H1 (cell line): Measurements from ENCODE around the gene SEMA7A. TPM values are rescaled to one million over a fixed set of nuclear protein-coding genes. Genes with fewer than 3 reads are reported as not detected.

ENCODE experiments used
- CTCF ChIA-PET: fragments of 300-600 bp; sonication (Branson Sonifier 250); formaldehyde crosslinking; loops from one replicate; lab custom pipeline; 2021; ENCODE audit not compliant: partially characterized antibody; lab: Charles Lee
- POLR2A ChIA-PET: fragments of 300-600 bp; sonication (Branson Sonifier 250); formaldehyde crosslinking; loops from one replicate; lab custom pipeline; 2021; ENCODE audit warnings: inconsistent platforms; ENCODE audit not compliant: partially characterized antibody; lab: Charles Lee
- DNase-seq, 2 experiments: peaks; one replicate each; pipeline versions ENCODE4 v3.0.0 to v3.0.0-alpha.2; 2010 to 2022; ENCODE audit warnings: low spot score in 2 of 2, low read depth in 1 of 2, mixed read lengths in 1 of 2
- FAIRE-seq: peaks from 2 replicates; lab custom pipeline; 2011; peaks lifted over from hg19 to GRCh38; lab: Jason Lieb, UNC
- H2AFZ ChIP-seq: 2 replicates; pipeline ENCODE4 v1.8.1; 2012; ENCODE audit warnings: low read length, inconsistent platforms
- H2AK5ac ChIP-seq: 2 replicates; pipeline ENCODE4 v1.6.1; 2013; ENCODE audit warnings: low read depth, low read length
- H2BK120ac ChIP-seq: replicated peaks from 2 replicates; pipeline ENCODE3; 2013; ENCODE audit warnings: low read depth, low read length, inconsistent platforms
- H2BK12ac ChIP-seq: 2 replicates; pipeline ENCODE4 v1.6.1; 2013; ENCODE audit warnings: low read depth, low read length
- H2BK15ac ChIP-seq: 2 replicates; pipeline ENCODE4 v1.6.1; 2013; ENCODE audit warnings: low read length
- H2BK20ac ChIP-seq: 2 replicates; pipeline ENCODE4 v1.6.1; 2013; ENCODE audit warnings: low read length
- H2BK5ac ChIP-seq: 2 replicates; pipeline ENCODE4 v1.6.1; 2013; ENCODE audit warnings: low read depth, low read length
- H3K14ac ChIP-seq: 2 replicates; pipeline ENCODE4 v1.6.1; 2013; ENCODE audit warnings: inconsistent platforms; ENCODE audit not compliant: insufficient read length
- H3K18ac ChIP-seq: 2 replicates; pipeline ENCODE4 v1.6.1; 2013; ENCODE audit warnings: low read length; ENCODE audit errors: extremely low read depth
- H3K23ac ChIP-seq: 2 replicates; pipeline ENCODE4 v1.6.1; 2013; ENCODE audit warnings: inconsistent platforms; ENCODE audit not compliant: insufficient read length
- H3K23me2 ChIP-seq: 2 replicates; pipeline ENCODE4 v1.6.1; 2013; ENCODE audit warnings: low read depth, low read length
- H3K27ac ChIP-seq: 2 replicates; pipeline ENCODE4 v1.6.1; 2011; ENCODE audit warnings: low read depth, low read length, inconsistent platforms
- H3K27me3 ChIP-seq, 4 experiments: replicated peaks in 1 of 4; 1 replicate in 1 of 4; 2 replicates in 3 of 4; pipeline versions ENCODE4 v1.6.1 to v1.8.1; 2011 to 2013; ENCODE audit warnings: low read length in 3 of 4, mild to moderate bottlenecking in 3 of 4, inconsistent platforms in 2 of 4, mixed read lengths in 2 of 4, moderate library complexity in 1 of 4; ENCODE audit not compliant: control insufficient read depth in 3 of 4, insufficient read depth in 3 of 4; ENCODE audit errors: extremely low read depth in 1 of 4
- H3K36me3 ChIP-seq, 4 experiments: 2 replicates each; pipeline versions ENCODE4 v1.6.1 to v1.8.1; 2011 to 2013; ENCODE audit warnings: mild to moderate bottlenecking in 4 of 4, low read length in 3 of 4, moderate library complexity in 2 of 4, control low read depth in 1 of 4, inconsistent platforms in 1 of 4; ENCODE audit not compliant: insufficient read depth in 4 of 4, control insufficient read depth in 2 of 4
- H3K4ac ChIP-seq: replicated peaks from 2 replicates; pipeline ENCODE3; 2013; ENCODE audit warnings: low read length, low read depth, mixed read lengths, inconsistent platforms; ENCODE audit not compliant: insufficient read length
- H3K4me1 ChIP-seq, 4 experiments: replicated peaks in 1 of 4; 1 replicate in 1 of 4; 2 replicates in 3 of 4; pipeline versions ENCODE4 v1.6.1 to v1.8.1; 2011 to 2013; ENCODE audit warnings: low read length in 3 of 4, inconsistent platforms in 2 of 4, mixed read lengths in 1 of 4; ENCODE audit not compliant: insufficient read depth in 4 of 4, control insufficient read depth in 3 of 4
- H3K4me2 ChIP-seq, 2 experiments: 2 replicates each; pipeline versions ENCODE4 v1.6.1 to v1.8.1; 2011 to 2013; ENCODE audit warnings: low read depth in 2 of 2, low read length in 2 of 2, control low read depth in 1 of 2, inconsistent platforms in 1 of 2, mild to moderate bottlenecking in 1 of 2; ENCODE audit not compliant: insufficient read depth in 1 of 2
- H3K4me3 ChIP-seq, 4 experiments: fragments of 200-600, 300-600 bp in 1 of 4; sonication (generic), shearing (Covaris generic), sonication (Bioruptor Twin) in 1 of 4; 2 replicates each; pipeline versions ENCODE4 v1.5.1 to v1.8.1; 2011 to 2016; ENCODE audit warnings: low read length in 4 of 4, low read depth in 3 of 4, control low read depth in 2 of 4, inconsistent platforms in 2 of 4, mild to moderate bottlenecking in 2 of 4, mixed read lengths in 1 of 4, moderate library complexity in 1 of 4; ENCODE audit not compliant: insufficient read depth in 2 of 4; ENCODE audit errors: extremely low read depth in 1 of 4
- H3K56ac ChIP-seq: replicated peaks from 2 replicates; pipeline ENCODE3; 2013; ENCODE audit warnings: low read depth, mild to moderate bottlenecking, mixed read lengths, low read length, inconsistent platforms; ENCODE audit not compliant: insufficient read length
- H3K79me1 ChIP-seq: 2 replicates; pipeline ENCODE4 v1.6.1; 2013; ENCODE audit warnings: low read depth, low read length, control low read depth
- H3K79me2 ChIP-seq, 2 experiments: 2 replicates each; pipeline versions ENCODE4 v1.6.1 to v1.8.1; 2012 to 2013; ENCODE audit warnings: low read length in 2 of 2, mild to moderate bottlenecking in 2 of 2, inconsistent platforms in 1 of 2; ENCODE audit not compliant: insufficient read depth in 2 of 2, control insufficient read depth in 1 of 2
- H3K9ac ChIP-seq, 4 experiments: replicated peaks in 1 of 4; 1 replicate in 1 of 4; 2 replicates in 3 of 4; pipeline versions ENCODE4 v1.6.1 to v1.8.1; 2011 to 2013; ENCODE audit warnings: low read depth in 3 of 4, low read length in 3 of 4, control low read depth in 2 of 4, mild to moderate bottlenecking in 2 of 4, moderate library complexity in 2 of 4, inconsistent platforms in 1 of 4; ENCODE audit errors: extremely low read depth in 1 of 4
- H3K9me3 ChIP-seq, 2 experiments: 2 replicates each; pipeline versions ENCODE4 v1.6.1 to v1.8.1; 2012 to 2013; ENCODE audit warnings: mild to moderate bottlenecking in 2 of 2, moderate library complexity in 2 of 2, control low read depth in 1 of 2, inconsistent platforms in 1 of 2, low read depth in 1 of 2, low read length in 1 of 2, mixed read lengths in 1 of 2; ENCODE audit not compliant: insufficient read depth in 2 of 2
- H4K20me1 ChIP-seq, 2 experiments: replicated peaks in 1 of 2; 2 replicates each; pipeline versions ENCODE3 to v1.8.1; 2011 to 2013; ENCODE audit warnings: inconsistent platforms in 2 of 2, low read length in 2 of 2, mild to moderate bottlenecking in 1 of 2; ENCODE audit not compliant: insufficient read depth in 2 of 2, control insufficient read depth in 1 of 2
- H4K5ac ChIP-seq: 2 replicates; pipeline ENCODE4 v1.6.1; 2013; ENCODE audit warnings: low read length, low read depth, mixed read lengths, inconsistent platforms; ENCODE audit not compliant: insufficient read length
- H4K8ac ChIP-seq: 2 replicates; pipeline ENCODE4 v1.8.0; 2013; ENCODE audit warnings: mild to moderate bottlenecking, moderate library complexity, low read length, inconsistent platforms; ENCODE audit not compliant: insufficient read depth; ENCODE audit errors: extremely low read depth
- H4K91ac ChIP-seq: replicated peaks from 2 replicates; pipeline ENCODE3; 2013; ENCODE audit warnings: low read length, mixed read lengths, inconsistent platforms; ENCODE audit not compliant: insufficient read length
- CTBP2 ChIP-seq: IDR thresholded peaks from 2 replicates; pipeline ENCODE4 v1.7.0; 2011; ENCODE audit warnings: borderline replicate concordance, mild to moderate bottlenecking, moderate library complexity, mixed read lengths, low read length; ENCODE audit not compliant: insufficient read depth, insufficient read length
- EGR1 ChIP-seq: IDR thresholded peaks from 2 replicates; pipeline ENCODE4 v1.6.1; 2011; ENCODE audit warnings: low read depth, low read length, borderline replicate concordance
- EP300 ChIP-seq, 2 experiments: IDR thresholded peaks; 1 replicate in 1 of 2; 2 replicates in 1 of 2; pipeline ENCODE4 v1.6.1; 2011 to 2012; ENCODE audit warnings: low read depth in 2 of 2, low read length in 2 of 2, mild to moderate bottlenecking in 2 of 2, borderline replicate concordance in 1 of 2, inconsistent platforms in 1 of 2, moderate library complexity in 1 of 2
- EZH2 ChIP-seq: fragments of 200-600 bp; sonication (generic); IDR thresholded peaks from 2 replicates; pipeline ENCODE4 v1.7.1; 2012; ENCODE audit warnings: low read depth, mild to moderate bottlenecking, moderate library complexity, low read length, inconsistent platforms; ENCODE audit not compliant: severe bottlenecking
- GABPA ChIP-seq: IDR thresholded peaks from 2 replicates; pipeline ENCODE4 v1.6.1; 2011; ENCODE audit warnings: mild to moderate bottlenecking, low read length, moderate library complexity, borderline replicate concordance; ENCODE audit not compliant: insufficient read depth
- GTF2F1 ChIP-seq: IDR thresholded peaks from 2 replicates; pipeline ENCODE4 v1.6.1; 2012; ENCODE audit warnings: low read depth, low read length, improper control_type of control experiment, borderline replicate concordance
- HDAC2 ChIP-seq, 2 experiments: fragments of 300-600 bp in 1 of 2; sonication (generic) in 1 of 2; IDR thresholded peaks; 2 replicates each; pipeline ENCODE4 v1.6.1; 2011 to 2012; ENCODE audit warnings: low read depth in 2 of 2, low read length in 2 of 2, mild to moderate bottlenecking in 2 of 2, moderate library complexity in 2 of 2, borderline replicate concordance in 1 of 2, inconsistent platforms in 1 of 2
- KDM4A ChIP-seq: IDR thresholded peaks from one replicate; pipeline ENCODE4 v1.7.1; 2012; ENCODE audit warnings: low read depth, mild to moderate bottlenecking, moderate library complexity, low read length, inconsistent platforms; ENCODE audit not compliant: severe bottlenecking
- NANOG ChIP-seq: IDR thresholded peaks from 2 replicates; pipeline ENCODE4 v1.6.1; 2011; ENCODE audit warnings: low read length, low read depth, mild to moderate bottlenecking, inconsistent platforms; ENCODE audit not compliant: insufficient read depth, poor library complexity, severe bottlenecking
- SAP30 ChIP-seq: fragments of 300-600 bp; sonication (generic); IDR thresholded peaks from 2 replicates; pipeline ENCODE4 v1.7.1; 2012; ENCODE audit warnings: low read length, moderate library complexity, mild to moderate bottlenecking, inconsistent platforms; ENCODE audit not compliant: insufficient read depth, insufficient replicate concordance
- SP4 ChIP-seq: IDR thresholded peaks from 2 replicates; pipeline ENCODE4 v1.6.1; 2012; ENCODE audit warnings: low read length, inconsistent platforms
- WGBS, 2 experiments: shearing (Covaris generic) in 1 of 2; methylation state at CpG; one replicate each; pipeline versions ENCODE4 v1.1.6 to v1.1.7; 2013 to 2015; ENCODE audit warnings: low lambda C conversion rate in 2 of 2, mixed read lengths in 2 of 2, inconsistent platforms in 1 of 2, low coverage in 1 of 2, missing lambda C conversion rate in 1 of 2; ENCODE audit not compliant: insufficient replicate concordance in 2 of 2, insufficient coverage in 1 of 2, insufficient read length in 1 of 2; ENCODE audit errors: extremely low coverage in 1 of 2, missing lambda C conversion rate in 1 of 2; 5-methylcytosine and 5-hydroxymethylcytosine counted together
- polyA plus RNA-seq, 7 experiments: library from polyadenylated mRNA; depleted of rRNA in 3 of 7; stranded (reverse) in 5 of 7; unstranded in 2 of 7; fragments of >200 nt in 5 of 7; fragments of 200-250 nt in 2 of 7; gene quantifications; 1 replicate in 5 of 7; 2 replicates in 1 of 7; 4 replicates in 1 of 7; pipeline versions ENCODE4 v1.2.1 to v1.2.3, GENCODE V29; 2011 to 2013; ENCODE audit warnings: missing spikeins in 2 of 7, mixed read lengths in 2 of 7
- total RNA-seq: library from RNA; stranded (reverse); fragmentation: NEBNext Ultra II Directional; extraction: Animal tissue kit (Norgen Biotek cat#: 25700); gene quantifications from 2 replicates; pipeline ENCODE4 v1.2.1, GENCODE V29; 2021

Gene SEMA7A
- total and polyA plus RNA-seq, 2 of the 8 experiments (the other 6 are each of a cell fraction or from before 2014, with no cell fraction given): 10.7 to 15.0 TPM

DNA sequence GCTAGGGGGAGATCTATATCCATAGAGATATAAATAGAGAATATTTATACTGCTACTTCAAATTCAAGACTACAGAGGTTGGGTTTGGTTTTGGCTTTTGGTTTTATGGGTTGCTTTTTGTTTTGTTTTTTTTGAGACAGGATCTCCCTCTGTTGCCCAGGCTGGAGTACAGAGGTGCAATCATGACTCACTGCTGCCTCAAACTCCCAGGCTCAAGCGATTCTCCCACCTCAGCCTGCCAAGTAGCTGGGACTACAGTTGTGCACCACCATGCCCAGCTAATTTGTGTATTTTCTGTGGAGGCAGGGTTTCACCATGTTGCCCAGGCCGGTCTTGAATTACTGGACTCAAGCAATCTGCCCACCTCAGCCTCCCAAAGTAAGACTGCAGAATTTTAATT is 31.1 kb upstream of the SEMA7A start:
- Histone ChIP-seq H3K4me2 (no peak overlapping the region), H2BK12ac (no peak overlapping the region), H3K9ac (no peak overlapping the region), H2BK20ac (no peak overlapping the region), H3K23ac (no peak overlapping the region), H3K14ac (no peak overlapping the region), H3K27ac (no peak overlapping the region), H2BK15ac (no peak overlapping the region), H2AFZ (no peak overlapping the region), H2BK5ac (no peak overlapping the region), H3K27me3 (no peaks in the 10 kb centered on the region), H4K91ac (no peak overlapping the region), H3K18ac (no peak overlapping the region), H3K4me1 (no peaks in the 10 kb centered on the region; a peak in 1 of 7 replicates), H3K79me1 (no peaks in the 10 kb centered on the region; the same call in 1 of the 2 replicates), H4K8ac (no peak overlapping the region), H3K4ac (no peak overlapping the region), H3K23me2 (peaks cover 13% of the 10 kb centered on the region), H3K9me3 (no peaks in the 10 kb centered on the region; a peak in 1 of 4 replicates), H4K5ac (no peak overlapping the region), H3K4me3 (no peak overlapping the region), H4K20me1 (no peaks in the 10 kb centered on the region), H3K79me2 (peaks cover 0 to 15% of the 10 kb centered on the region in 2 experiments; a peak in 2 of 4 replicates), H3K36me3 (peaks cover 0 to 5% (median 2%) of the 10 kb centered on the region in 4 experiments; a peak in 4 of 8 replicates), H3K56ac (no peak overlapping the region), H2BK120ac (no peak overlapping the region), H2AK5ac (no peak overlapping the region)
- no peak for FAIRE-seq
- WGBS, 2 experiments: 92% methylated on average over 2 of the region's 2 CpGs; no CpG with 5 or more reads in 1 of the 2 experiments
- DNase-seq: no peak
- POLR2A ChIA-PET: no interaction called here
- no peak for TF ChIP-seq SP4
- no peak for TF ChIP-seq GABPA
- TF ChIP-seq CTBP2: no peak
- TF ChIP-seq SAP30: no peak
- no peak for TF ChIP-seq GTF2F1
- no peak for TF ChIP-seq NANOG
- no peak for TF ChIP-seq EP300 (IDR thresholded peaks at IDR 0.05; ENCODE audit: borderline replicate concordance in 1 of 2, low read depth in 2 of 2, low read length in 2 of 2)
- no peak for TF ChIP-seq KDM4A
- no peak for TF ChIP-seq EZH2
- no peak for TF ChIP-seq HDAC2 (IDR thresholded peaks at IDR 0.05; ENCODE audit: borderline replicate concordance in 1 of 2, low read depth in 2 of 2, low read length in 2 of 2)
- no peak for TF ChIP-seq EGR1
- CTCF ChIA-PET: interaction anchor here (1.0 to 1.2 kb wide), 2 partner anchors 18 to 25 kb away, joined by 3 to 4 read pairs; no protein-coding TSS in a partner anchor
